Testis (tissue), 3 donors: ENCODE measurements around the gene OBSCN. TPM values are rescaled to one million over a fixed set of nuclear protein-coding genes. Genes with fewer than 3 reads are reported as not detected.

Source experiments
- DNase-seq: peaks from one replicate; pipeline ENCODE4 v3.0.0-alpha.2; 2019
- H3K27ac ChIP-seq, 2 donors: fragments of 200-600 bp; sonication (generic); one replicate each; pipeline ENCODE4 v1.5.1; 2019
- H3K27me3 ChIP-seq: fragments of 200-600 bp; sonication (generic); one replicate; pipeline ENCODE4 v1.5.1; 2019
- H3K36me3 ChIP-seq: fragments of 200-600 bp; sonication (generic); one replicate; pipeline ENCODE4 v1.5.1; 2017; ENCODE audit warnings: low read depth; ENCODE audit errors: missing control alignments
- H3K4me1 ChIP-seq: fragments of 200-600 bp; sonication (generic); one replicate; pipeline ENCODE4 v1.5.1; 2019
- H3K4me3 ChIP-seq, 2 donors: fragments of 200-600 bp; sonication (generic); one replicate each; pipeline ENCODE4 v1.5.1; 2017 to 2019
- H3K9me3 ChIP-seq: fragments of 200-600 bp; sonication (generic); one replicate; pipeline ENCODE4 v1.5.1; 2017
- POLR2A ChIP-seq: fragments of 450-650 bp; IDR thresholded peaks from one replicate; pipeline ENCODE4 v1.6.1; 2017; ENCODE audit warnings: antibody characterized with exemption, mild to moderate bottlenecking, moderate library complexity
- WGBS, 2 donors: methylation state at CpG; one replicate each; pipeline ENCODE4 v1.1.5; 2018; 5-methylcytosine and 5-hydroxymethylcytosine counted together
- intact Hi-C: fragments of 100-400 bp; cut with DNase I; formaldehyde crosslinking; loops from one replicate; pipeline ENCODE4 v1.15.1; 2023; ENCODE audit warnings: low total_unique reads
- polyA plus RNA-seq: library from polyadenylated mRNA; stranded (reverse); fragments of 350-450 nt; fragmentation: Illumina TruSeq; extraction: RNeasy Lipid Tissue Mini Kit (QIAGEN cat#74804); gene quantifications from one replicate; pipeline ENCODE4 v1.2.3, GENCODE V29; 2014; ENCODE audit warnings: low read depth, low replicate concordance; ENCODE audit not compliant: insufficient read depth
- total RNA-seq, 2 donors: library from RNA; depleted of rRNA; stranded (reverse); fragments of >200 nt; gene quantifications; one replicate each; pipeline ENCODE4 v1.2.3, GENCODE V29; 2016
- TF ChIP-seq, protein P1 (sequence below), 3 experiments: fragments of 450-650 bp in 2 of 3; fragments of 200-600 bp in 1 of 3; sonication (generic) in 1 of 3; IDR thresholded peaks; one replicate each; pipeline ENCODE4 v1.5.1; 2016 to 2019; ENCODE audit warnings: antibody characterized with exemption in 3 of 3, mild to moderate bottlenecking in 2 of 3, moderate library complexity in 1 of 3

Gene OBSCN
- total and polyA plus RNA-seq, 3 donors from 2014 or later = 8.3 to 30.0 (median 28.6) TPM

DNA sequence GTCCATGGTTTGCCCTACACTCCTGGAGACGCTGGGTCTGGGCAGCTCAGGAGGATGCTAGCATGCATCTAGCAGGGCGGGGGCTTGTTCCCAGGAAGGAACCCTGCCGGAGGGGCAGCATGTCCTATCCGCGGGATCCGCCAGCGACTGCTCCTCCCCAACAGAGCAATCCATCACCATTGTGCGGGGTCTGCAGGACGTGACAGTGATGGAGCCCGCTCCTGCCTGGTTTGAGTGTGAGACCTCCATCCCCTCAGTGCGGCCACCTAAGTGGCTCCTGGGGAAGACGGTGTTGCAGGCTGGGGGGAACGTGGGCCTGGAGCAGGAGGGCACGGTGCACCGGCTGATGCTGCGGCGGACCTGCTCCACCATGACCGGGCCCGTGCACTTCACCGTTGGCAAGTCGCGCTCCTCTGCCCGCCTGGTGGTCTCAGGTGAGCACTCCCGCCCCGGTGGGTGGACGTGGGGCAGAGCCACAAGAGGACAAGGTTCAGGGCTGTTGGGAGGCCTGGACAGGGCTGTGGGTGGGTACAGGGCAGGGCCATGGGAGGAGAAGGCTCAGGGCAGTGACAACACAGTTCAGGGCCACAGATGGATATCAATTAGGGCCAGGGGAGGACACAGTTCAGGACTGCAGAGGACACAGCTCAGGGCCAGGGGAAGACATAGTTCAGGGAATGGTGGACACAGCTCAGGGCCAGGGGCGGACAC lies 71.3 kb downstream of the OBSCN start:
- Histone ChIP-seq H3K36me3 (no peaks in the 10 kb centered on the region), H3K27ac (no peak overlapping the region), H3K4me1 (no peaks in the 10 kb centered on the region), H3K4me3 (no peak overlapping the region), H3K27me3 (no peaks in the 10 kb centered on the region), H3K9me3 (no peaks in the 10 kb centered on the region)
- no peak for TF ChIP-seq POLR2A
- TF ChIP-seq, protein P1, sequence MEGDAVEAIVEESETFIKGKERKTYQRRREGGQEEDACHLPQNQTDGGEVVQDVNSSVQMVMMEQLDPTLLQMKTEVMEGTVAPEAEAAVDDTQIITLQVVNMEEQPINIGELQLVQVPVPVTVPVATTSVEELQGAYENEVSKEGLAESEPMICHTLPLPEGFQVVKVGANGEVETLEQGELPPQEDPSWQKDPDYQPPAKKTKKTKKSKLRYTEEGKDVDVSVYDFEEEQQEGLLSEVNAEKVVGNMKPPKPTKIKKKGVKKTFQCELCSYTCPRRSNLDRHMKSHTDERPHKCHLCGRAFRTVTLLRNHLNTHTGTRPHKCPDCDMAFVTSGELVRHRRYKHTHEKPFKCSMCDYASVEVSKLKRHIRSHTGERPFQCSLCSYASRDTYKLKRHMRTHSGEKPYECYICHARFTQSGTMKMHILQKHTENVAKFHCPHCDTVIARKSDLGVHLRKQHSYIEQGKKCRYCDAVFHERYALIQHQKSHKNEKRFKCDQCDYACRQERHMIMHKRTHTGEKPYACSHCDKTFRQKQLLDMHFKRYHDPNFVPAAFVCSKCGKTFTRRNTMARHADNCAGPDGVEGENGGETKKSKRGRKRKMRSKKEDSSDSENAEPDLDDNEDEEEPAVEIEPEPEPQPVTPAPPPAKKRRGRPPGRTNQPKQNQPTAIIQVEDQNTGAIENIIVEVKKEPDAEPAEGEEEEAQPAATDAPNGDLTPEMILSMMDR (IDR thresholded peaks at IDR 0.05) = no peak
- intact Hi-C loops = no loop called here
- peak; percentile 12 for DNase-seq
- 92 to 100% methylated on average over 8 to 27 of the region's 27 CpGs for WGBS, 2 donors

DNA sequence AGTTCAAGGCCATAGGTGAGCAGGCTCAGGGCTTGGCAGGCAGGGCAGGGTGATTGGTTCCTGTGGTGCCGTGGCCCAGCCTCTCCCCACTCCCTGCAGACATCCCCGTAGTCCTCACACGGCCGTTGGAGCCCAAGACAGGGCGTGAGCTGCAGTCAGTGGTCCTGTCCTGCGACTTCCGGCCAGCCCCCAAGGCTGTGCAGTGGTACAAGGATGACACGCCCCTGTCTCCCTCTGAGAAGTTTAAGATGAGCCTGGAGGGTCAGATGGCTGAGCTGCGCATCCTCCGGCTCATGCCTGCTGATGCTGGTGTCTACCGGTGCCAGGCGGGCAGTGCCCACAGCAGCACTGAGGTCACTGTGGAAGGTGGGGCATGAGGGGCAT lies 71.9 kb downstream of the OBSCN start:
- Histone ChIP-seq H3K27me3 (no peaks in the 10 kb centered on the region), H3K9me3 (no peaks in the 10 kb centered on the region), H3K4me1 (no peaks in the 10 kb centered on the region), H3K4me3 (no peak overlapping the region), H3K36me3 (no peaks in the 10 kb centered on the region), H3K27ac (no peak overlapping the region)
- no peak for DNase-seq
- WGBS, 2 donors = 92 to 93% methylated on average over 5 to 12 of the region's 12 CpGs
- intact Hi-C loops = no loop called here
- TF ChIP-seq, protein P1 (IDR thresholded peaks at IDR 0.05) = no peak
- TF ChIP-seq POLR2A = no peak

DNA sequence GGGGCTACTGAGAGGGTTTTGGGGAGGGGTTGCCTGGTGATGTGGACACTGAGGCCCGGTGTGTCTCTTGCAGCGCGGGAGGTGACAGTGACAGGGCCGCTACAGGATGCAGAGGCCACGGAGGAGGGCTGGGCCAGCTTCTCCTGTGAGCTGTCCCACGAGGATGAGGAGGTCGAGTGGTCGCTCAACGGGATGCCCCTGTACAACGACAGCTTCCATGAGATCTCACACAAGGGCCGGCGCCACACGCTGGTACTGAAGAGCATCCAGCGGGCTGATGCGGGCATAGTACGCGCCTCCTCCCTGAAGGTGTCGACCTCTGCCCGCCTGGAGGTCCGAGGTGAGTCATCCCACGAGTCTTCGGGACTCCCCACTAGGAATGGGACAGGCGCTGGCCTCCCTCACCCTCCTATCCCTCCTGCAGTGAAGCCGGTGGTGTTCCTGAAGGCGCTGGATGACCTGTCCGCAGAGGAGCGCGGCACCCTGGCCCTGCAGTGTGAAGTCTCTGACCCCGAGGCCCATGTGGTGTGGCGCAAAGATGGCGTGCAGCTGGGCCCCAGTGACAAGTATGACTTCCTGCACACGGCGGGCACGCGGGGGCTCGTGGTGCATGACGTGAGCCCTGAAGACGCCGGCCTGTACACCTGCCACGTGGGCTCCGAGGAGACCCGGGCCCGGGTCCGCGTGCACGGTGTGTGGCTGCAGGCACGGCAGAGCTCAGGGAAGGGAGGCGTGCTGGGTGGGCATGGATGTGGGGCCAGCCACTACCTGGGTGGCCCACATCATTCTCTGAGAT lies 72.5 kb downstream of the OBSCN start:
- no peak for DNase-seq
- Histone ChIP-seq H3K36me3 (no peaks in the 10 kb centered on the region), H3K27me3 (no peaks in the 10 kb centered on the region), H3K9me3 (no peaks in the 10 kb centered on the region), H3K27ac (no peak overlapping the region), H3K4me1 (no peaks in the 10 kb centered on the region), H3K4me3 (no peak overlapping the region)
- 95 to 96% methylated on average over 23 to 48 of the region's 48 CpGs for WGBS, 2 donors
- intact Hi-C loops = no loop called here
- TF ChIP-seq POLR2A = no peak
- TF ChIP-seq, protein P1 (IDR thresholded peaks at IDR 0.05) = no peak

DNA sequence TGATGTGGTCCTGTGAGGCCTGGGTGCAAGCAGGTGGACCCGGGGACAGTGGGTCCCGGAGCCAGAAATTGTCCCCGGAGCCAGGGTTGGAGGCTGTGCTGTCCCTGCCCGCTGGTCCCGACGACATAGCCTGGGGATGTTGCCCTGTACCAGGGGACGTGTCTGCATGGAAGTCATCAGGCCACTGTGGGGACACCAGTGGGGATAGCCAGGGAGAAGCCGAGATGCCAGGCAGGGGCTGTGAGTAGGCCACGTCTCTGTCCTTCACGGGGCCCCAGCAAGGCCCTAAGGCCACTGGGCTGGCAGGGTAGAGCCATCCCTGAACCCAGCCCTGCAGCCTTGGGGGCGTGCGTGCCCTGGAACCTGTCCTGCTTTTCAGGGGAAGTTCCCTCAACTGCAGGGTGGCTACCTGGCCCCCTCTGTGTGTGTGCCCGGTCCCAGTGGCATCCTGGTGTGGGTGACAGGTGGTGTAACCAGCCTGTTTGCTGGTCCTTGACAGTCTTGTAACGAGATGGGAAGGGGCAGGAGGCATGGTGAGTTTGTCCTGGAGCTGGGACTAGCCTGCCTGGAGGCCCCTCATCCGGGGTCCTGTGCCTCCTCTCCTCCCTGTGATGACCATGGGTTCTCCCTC lies 73.2 kb downstream of the OBSCN start:
- Histone ChIP-seq H3K36me3 (no peaks in the 10 kb centered on the region), H3K4me3 (no peak overlapping the region), H3K27ac (no peak overlapping the region), H3K9me3 (no peaks in the 10 kb centered on the region), H3K27me3 (no peaks in the 10 kb centered on the region), H3K4me1 (no peaks in the 10 kb centered on the region)
- DNase-seq = no peak
- intact Hi-C loops = no loop called here
- no peak for TF ChIP-seq POLR2A
- TF ChIP-seq, protein P1 (IDR thresholded peaks at IDR 0.05) = no peak
- WGBS, 2 donors = 90 to 97% methylated on average over 4 to 15 of the region's 15 CpGs
